Omental fat pad (tissue), 4 donors: ENCODE data around the gene TOP2A. TPM values are rescaled to one million over a fixed set of nuclear protein-coding genes. Genes with fewer than 3 reads are reported as not detected.

Source experiments
- ATAC-seq: fragments of 150-250 bp; one replicate; pipeline ENCODE4 v1.9.1; 2016; ENCODE audit warnings: mild to moderate bottlenecking, moderate library complexity; ENCODE audit not compliant: low FRiP score
- DNase-seq: peaks from one replicate; pipeline ENCODE4 v3.0.0-alpha.2; 2019; ENCODE audit warnings: low spot score
- CTCF ChIP-seq, 3 donors: fragments of 450-650 bp; IDR thresholded peaks; one replicate each; pipeline ENCODE4 v1.5.1; 2016 to 2017; ENCODE audit warnings: antibody characterized with exemption in 3 of 3, mild to moderate bottlenecking in 3 of 3, moderate library complexity in 2 of 3
- small RNA-seq: library from RNA; depleted of rRNA; stranded (forward); fragments of <200 nt; gene quantifications from one replicate; pipeline ENCODE3, GENCODE V24; 2016
- total RNA-seq, 4 donors: library from RNA; depleted of rRNA; stranded (reverse); fragments of >200 nt; gene quantifications; one replicate each; pipeline ENCODE4 v1.1.0, GENCODE V29; 2016

Gene TOP2A
- total RNA-seq, 4 donors from 2014 or later, result 0.65 to 12.7 (median 2.3) TPM

DNA sequence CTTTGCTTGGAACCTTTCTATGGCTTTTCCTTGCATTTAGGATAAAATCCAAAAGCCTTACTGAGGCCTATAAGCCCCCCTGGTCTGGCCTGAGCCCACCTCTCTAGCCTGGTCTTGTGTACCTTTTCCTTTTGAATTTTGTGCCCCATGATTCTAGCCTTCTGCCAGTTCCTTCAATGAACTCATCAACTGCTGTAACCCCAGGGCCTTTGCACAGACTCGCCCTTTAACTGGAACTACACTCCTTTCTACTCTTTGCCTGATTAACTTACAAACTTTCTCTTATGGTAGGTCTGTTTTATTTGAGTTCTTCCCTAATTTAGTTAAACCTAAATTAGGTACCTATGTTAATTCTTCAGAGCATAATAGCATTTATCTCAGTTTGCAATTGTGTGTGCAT is 77.4 kb downstream of the TOP2A start:
- ATAC-seq (no peak), DNase-seq (no peak)
- no peak for TF ChIP-seq CTCF (IDR thresholded peaks at IDR 0.05)

DNA sequence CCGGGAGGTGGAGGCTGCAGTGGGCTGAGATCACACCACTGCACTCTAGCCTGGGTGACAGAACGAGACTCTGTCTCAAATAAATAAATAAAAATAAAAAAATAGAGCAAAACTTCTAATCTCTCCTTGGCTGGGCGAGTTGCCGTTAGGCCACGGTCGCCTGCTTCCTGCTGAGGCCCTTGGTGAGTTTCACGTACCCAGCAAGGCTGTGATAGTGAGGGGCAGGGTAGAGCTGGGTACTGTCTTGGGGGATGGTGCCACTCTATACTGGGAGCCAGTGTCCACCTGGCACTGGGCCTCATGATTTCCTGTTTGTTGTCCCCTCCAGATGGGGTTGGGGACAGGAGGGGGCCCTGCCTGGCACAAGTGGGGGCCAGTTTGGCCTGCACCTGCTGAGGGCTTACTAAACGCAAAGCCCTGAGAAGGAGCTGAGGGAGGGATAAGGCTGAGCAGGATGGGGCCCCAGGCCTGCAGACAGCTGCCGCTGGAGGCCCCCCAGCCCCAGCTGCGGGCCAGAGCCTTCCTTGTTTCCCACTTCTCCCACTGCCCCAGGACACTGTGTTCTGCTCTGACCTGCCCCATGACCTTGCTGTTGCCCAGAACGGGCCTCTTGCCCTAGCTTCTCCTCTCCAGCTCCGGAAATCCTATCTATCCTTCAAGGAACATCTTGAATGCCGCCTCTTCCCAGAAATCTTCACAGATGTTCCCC is 78.6 kb downstream of the TOP2A start:
- ATAC-seq (no peak), DNase-seq (no peak)
- no peak for TF ChIP-seq CTCF (IDR thresholded peaks at IDR 0.05)

Small RNA genes lying within 50 kb of the gene (small RNA-seq; reads per million reads assigned to genes)
- gene RF00019 (not detected), gene RNA5SP441 (not detected)

Other genes with a start within 250 kb of the TOP2A start
- gene RAPGEFL1, start 240.4 kb downstream of the TOP2A start, total RNA-seq, result 10 to 100 TPM in 1 of 4 donors, 1 to 10 TPM in 3; 3.0 to 16.1 (median 4.4) TPM
- gene WIPF2, start 198.6 kb downstream of the TOP2A start, total RNA-seq, result 10 to 100 TPM; 10.1 to 12.9 (median 10.8) TPM
- gene CDC6, start 130.0 kb downstream of the TOP2A start, total RNA-seq, result 1 to 10 TPM in 2 of 4 donors, under 1 TPM in 2; 0.56 to 4.3 (median 1.7) TPM
- gene RARA, start 108.7 kb downstream of the TOP2A start, total RNA-seq, result 10 to 100 TPM; 26.7 to 61.5 (median 35.9) TPM
- 1 to 10 TPM in 1 of 4 donors, under 1 TPM in 1, not detected in 2; 0.60 to 2.0 TPM for gene GJD3, start 53.2 kb downstream of the TOP2A start, total RNA-seq
- 100 to 1,000 TPM; 352 to 633 (median 429) TPM for gene IGFBP4, start 25.6 kb upstream of the TOP2A start, total RNA-seq
- 1 to 10 TPM in 2 of 4 donors, not detected in 2; 1.8 to 2.1 TPM for gene TNS4, start 83.7 kb upstream of the TOP2A start, total RNA-seq
- gene CCR7, start 147.6 kb upstream of the TOP2A start, total RNA-seq, result 1 to 10 TPM in 1 of 4 donors, under 1 TPM in 1, not detected in 2; 0.37 to 1.9 TPM
- gene SMARCE1, start 229.9 kb upstream of the TOP2A start, total RNA-seq, result 10 to 100 TPM; 66.5 to 88.3 (median 76.0) TPM
- gene KRT222, start 247.3 kb upstream of the TOP2A start, total RNA-seq, result 10 to 100 TPM in 1 of 4 donors, 1 to 10 TPM in 2, not detected in 1; 2.0 to 11.5 (median 3.5) TPM